Keratinocyte (primary cell): ENCODE results near the gene CFAP61.

Experiments
- CTCF ChIP-seq, 3 experiments: IDR thresholded peaks in 1 of 3; conservative IDR thresholded peaks in 1 of 3; optimal IDR thresholded peaks in 1 of 3; 2 replicates in 2 of 3; 3 replicates in 1 of 3; pipeline versions ENCODE3 to v1.5.1; 2011; ENCODE audit warnings: low read length in 3 of 3, mild to moderate bottlenecking in 3 of 3, moderate library complexity in 2 of 3, control low read depth in 1 of 3, inconsistent platforms in 1 of 3; ENCODE audit not compliant: insufficient read depth in 2 of 3; ENCODE audit errors: extremely low read depth in 1 of 3
- EZH2 ChIP-seq: IDR thresholded peaks from one replicate; pipeline ENCODE4 v1.6.1; 2012; ENCODE audit warnings: inconsistent platforms, mild to moderate bottlenecking, low read length, moderate library complexity

GRCh38 chr20:20271271-20271670 is 218.9 kb downstream of the CFAP61 start:
- no peak for TF ChIP-seq CTCF (optimal IDR thresholded peaks at IDR 0.05 in 1 of 3, IDR thresholded peaks at IDR 0.05 in 1 of 3, conservative IDR thresholded peaks at IDR 0.05 in 1 of 3; ENCODE audit: extremely low read depth in 1 of 3, insufficient read depth in 2 of 3, low read length in 3 of 3)
- TF ChIP-seq EZH2 = no peak
